Panc1 (cell line): ENCODE measurements around the gene ZFP69.

Experiments used
- POLR2AphosphoS5 ChIP-seq: IDR thresholded peaks from 2 replicates; pipeline ENCODE4 v1.6.1; 2012; ENCODE audit warnings: mild to moderate bottlenecking, low read depth, low read length, moderate library complexity
- SIN3A ChIP-seq: IDR thresholded peaks from 2 replicates; pipeline ENCODE4 v1.6.1; 2012; ENCODE audit warnings: low read depth, mild to moderate bottlenecking, low read length, moderate library complexity, borderline replicate concordance; ENCODE audit not compliant: insufficient read depth
- TF ChIP-seq, protein P1 (sequence below): fragments of 450-650 bp; IDR thresholded peaks from 2 replicates; pipeline ENCODE4 v1.5.1; 2017; ENCODE audit warnings: mild to moderate bottlenecking
- TF ChIP-seq, protein P2 (sequence below), 2 experiments: IDR thresholded peaks; 2 replicates each; pipeline ENCODE4 v1.6.1; 2011 to 2012; ENCODE audit warnings: low read depth in 2 of 2, control low read depth in 1 of 2, low read length in 1 of 2, mild to moderate bottlenecking in 1 of 2, moderate library complexity in 1 of 2; ENCODE audit not compliant: insufficient read depth in 1 of 2

DNA sequence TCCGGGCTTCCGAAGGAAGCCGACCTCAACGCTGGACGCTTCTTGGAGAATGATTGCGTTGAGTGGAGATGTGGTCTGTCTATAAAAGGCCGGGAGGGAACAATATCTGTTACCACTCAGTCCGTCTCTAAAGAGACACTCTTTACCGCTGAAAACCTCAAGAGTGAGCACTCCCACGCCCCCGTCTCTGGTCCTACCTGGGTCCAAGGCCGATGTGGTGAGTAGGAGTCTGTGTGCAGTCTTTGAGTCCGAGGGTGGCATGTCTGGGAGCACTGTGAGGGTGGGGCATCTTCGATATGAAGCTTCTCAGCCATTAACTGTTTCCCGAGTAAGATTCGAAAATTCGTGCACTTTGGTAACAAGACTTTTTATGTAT is 576 bp downstream of the ZFP69 start:
- TF ChIP-seq, protein P1, sequence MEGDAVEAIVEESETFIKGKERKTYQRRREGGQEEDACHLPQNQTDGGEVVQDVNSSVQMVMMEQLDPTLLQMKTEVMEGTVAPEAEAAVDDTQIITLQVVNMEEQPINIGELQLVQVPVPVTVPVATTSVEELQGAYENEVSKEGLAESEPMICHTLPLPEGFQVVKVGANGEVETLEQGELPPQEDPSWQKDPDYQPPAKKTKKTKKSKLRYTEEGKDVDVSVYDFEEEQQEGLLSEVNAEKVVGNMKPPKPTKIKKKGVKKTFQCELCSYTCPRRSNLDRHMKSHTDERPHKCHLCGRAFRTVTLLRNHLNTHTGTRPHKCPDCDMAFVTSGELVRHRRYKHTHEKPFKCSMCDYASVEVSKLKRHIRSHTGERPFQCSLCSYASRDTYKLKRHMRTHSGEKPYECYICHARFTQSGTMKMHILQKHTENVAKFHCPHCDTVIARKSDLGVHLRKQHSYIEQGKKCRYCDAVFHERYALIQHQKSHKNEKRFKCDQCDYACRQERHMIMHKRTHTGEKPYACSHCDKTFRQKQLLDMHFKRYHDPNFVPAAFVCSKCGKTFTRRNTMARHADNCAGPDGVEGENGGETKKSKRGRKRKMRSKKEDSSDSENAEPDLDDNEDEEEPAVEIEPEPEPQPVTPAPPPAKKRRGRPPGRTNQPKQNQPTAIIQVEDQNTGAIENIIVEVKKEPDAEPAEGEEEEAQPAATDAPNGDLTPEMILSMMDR, result no peak
- TF ChIP-seq POLR2AphosphoS5, result no peak
- TF ChIP-seq, protein P2, sequence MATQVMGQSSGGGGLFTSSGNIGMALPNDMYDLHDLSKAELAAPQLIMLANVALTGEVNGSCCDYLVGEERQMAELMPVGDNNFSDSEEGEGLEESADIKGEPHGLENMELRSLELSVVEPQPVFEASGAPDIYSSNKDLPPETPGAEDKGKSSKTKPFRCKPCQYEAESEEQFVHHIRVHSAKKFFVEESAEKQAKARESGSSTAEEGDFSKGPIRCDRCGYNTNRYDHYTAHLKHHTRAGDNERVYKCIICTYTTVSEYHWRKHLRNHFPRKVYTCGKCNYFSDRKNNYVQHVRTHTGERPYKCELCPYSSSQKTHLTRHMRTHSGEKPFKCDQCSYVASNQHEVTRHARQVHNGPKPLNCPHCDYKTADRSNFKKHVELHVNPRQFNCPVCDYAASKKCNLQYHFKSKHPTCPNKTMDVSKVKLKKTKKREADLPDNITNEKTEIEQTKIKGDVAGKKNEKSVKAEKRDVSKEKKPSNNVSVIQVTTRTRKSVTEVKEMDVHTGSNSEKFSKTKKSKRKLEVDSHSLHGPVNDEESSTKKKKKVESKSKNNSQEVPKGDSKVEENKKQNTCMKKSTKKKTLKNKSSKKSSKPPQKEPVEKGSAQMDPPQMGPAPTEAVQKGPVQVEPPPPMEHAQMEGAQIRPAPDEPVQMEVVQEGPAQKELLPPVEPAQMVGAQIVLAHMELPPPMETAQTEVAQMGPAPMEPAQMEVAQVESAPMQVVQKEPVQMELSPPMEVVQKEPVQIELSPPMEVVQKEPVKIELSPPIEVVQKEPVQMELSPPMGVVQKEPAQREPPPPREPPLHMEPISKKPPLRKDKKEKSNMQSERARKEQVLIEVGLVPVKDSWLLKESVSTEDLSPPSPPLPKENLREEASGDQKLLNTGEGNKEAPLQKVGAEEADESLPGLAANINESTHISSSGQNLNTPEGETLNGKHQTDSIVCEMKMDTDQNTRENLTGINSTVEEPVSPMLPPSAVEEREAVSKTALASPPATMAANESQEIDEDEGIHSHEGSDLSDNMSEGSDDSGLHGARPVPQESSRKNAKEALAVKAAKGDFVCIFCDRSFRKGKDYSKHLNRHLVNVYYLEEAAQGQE (IDR thresholded peaks at IDR 0.05; ENCODE audit: insufficient read depth in 1 of 2, low read depth in 2 of 2, low read length in 1 of 2), result no peak
- TF ChIP-seq SIN3A, result no peak
